PFSK-1 (cell line): Measurements from ENCODE around the gene ADAMTSL1.

Experiments used
- FOXP2 ChIP-seq: optimal IDR thresholded peaks from 2 replicates; pipeline ENCODE3; 2011; ENCODE audit warnings: borderline replicate concordance, control low read depth, inconsistent platforms; ENCODE audit not compliant: insufficient read depth; ENCODE audit errors: extremely low read length, extremely low read depth
- POLR2AphosphoS5 ChIP-seq: IDR thresholded peaks from 2 replicates; pipeline ENCODE4 v1.6.1; 2012; ENCODE audit warnings: low read depth, mild to moderate bottlenecking, control low read depth, low read length, moderate library complexity
- REST ChIP-seq, 2 experiments: IDR thresholded peaks; 2 replicates each; pipeline versions ENCODE4 v1.6.1 to v1.8.0; 2011 to 2012; ENCODE audit warnings: low read depth in 2 of 2, low read length in 2 of 2, control low read depth in 1 of 2, inconsistent platforms in 1 of 2, mild to moderate bottlenecking in 1 of 2, moderate library complexity in 1 of 2; ENCODE audit not compliant: insufficient read depth in 1 of 2
- SIN3A ChIP-seq: IDR thresholded peaks from 2 replicates; pipeline ENCODE4 v1.6.1; 2012; ENCODE audit warnings: mild to moderate bottlenecking, low read length, moderate library complexity, borderline replicate concordance; ENCODE audit not compliant: insufficient read depth
- TAF1 ChIP-seq: IDR thresholded peaks from 2 replicates; pipeline ENCODE4 v1.6.1; 2012; ENCODE audit warnings: low read length, control low read depth, borderline replicate concordance; ENCODE audit not compliant: insufficient read depth

ADAMTSL1 gene

GRCh38 chr9:18493451-18493993 is 19.6 kb downstream of the ADAMTSL1 start:
- TF ChIP-seq TAF1 (no peak), FOXP2 (no peak), SIN3A (no peak), POLR2AphosphoS5 (no peak), REST (IDR thresholded peaks at IDR 0.05; ENCODE audit: insufficient read depth in 1 of 2, low read depth in 2 of 2, low read length in 2 of 2) (no peak)

- no peak for TF ChIP-seq SIN3A
- TF ChIP-seq REST (IDR thresholded peaks at IDR 0.05; ENCODE audit: insufficient read depth in 1 of 2, low read depth in 2 of 2, low read length in 2 of 2): no peak
- TF ChIP-seq TAF1: no peak
- no peak for TF ChIP-seq FOXP2
- TF ChIP-seq POLR2AphosphoS5: no peak
Measured at GRCh38 chr9:18495065-18495464, 21.1 kb downstream of the ADAMTSL1 start.

- no peak for TF ChIP-seq SIN3A
- TF ChIP-seq REST (IDR thresholded peaks at IDR 0.05; ENCODE audit: insufficient read depth in 1 of 2, low read depth in 2 of 2, low read length in 2 of 2): no peak
- no peak for TF ChIP-seq TAF1
- no peak for TF ChIP-seq FOXP2
- no peak for TF ChIP-seq POLR2AphosphoS5
Measured at GRCh38 chr9:18496256-18497000, 22.5 kb downstream of the ADAMTSL1 start.

GRCh38 chr9:18499062-18499461 is 25.1 kb downstream of the ADAMTSL1 start:
- TF ChIP-seq FOXP2: no peak
- no peak for TF ChIP-seq SIN3A
- TF ChIP-seq POLR2AphosphoS5: no peak
- TF ChIP-seq REST (IDR thresholded peaks at IDR 0.05; ENCODE audit: insufficient read depth in 1 of 2, low read depth in 2 of 2, low read length in 2 of 2): no peak
- TF ChIP-seq TAF1: no peak
